ENCODE data around the gene FBXL7. TPM values are rescaled to one million over a fixed set of nuclear protein-coding genes. Genes with fewer than 3 reads are reported as not detected.

The FBXL7 gene
- total RNA-seq, 6 experiments from 2014 or later: 12.7 to 19.2 (median 16.8) TPM

- Mint-ChIP-seq H3K4me3 (no peak overlapping the region), H3K27me3 (ENCODE audit: insufficient read depth) (no peaks in the 10 kb centered on the region), H3K9me3 (no peaks in the 10 kb centered on the region), H3K4me1 (ENCODE audit: low read depth) (peaks cover 32% of the 10 kb centered on the region), H3K36me3 (ENCODE audit: low read depth) (no peaks in the 10 kb centered on the region), H3K27ac (no peak overlapping the region)
- DNase-seq: no peak
- no peak for TF ChIP-seq CTCF (IDR thresholded peaks at IDR 0.05)
Observed at GRCh38 chr5:15683332-15683731, 183.4 kb downstream of the FBXL7 start.

DNA sequence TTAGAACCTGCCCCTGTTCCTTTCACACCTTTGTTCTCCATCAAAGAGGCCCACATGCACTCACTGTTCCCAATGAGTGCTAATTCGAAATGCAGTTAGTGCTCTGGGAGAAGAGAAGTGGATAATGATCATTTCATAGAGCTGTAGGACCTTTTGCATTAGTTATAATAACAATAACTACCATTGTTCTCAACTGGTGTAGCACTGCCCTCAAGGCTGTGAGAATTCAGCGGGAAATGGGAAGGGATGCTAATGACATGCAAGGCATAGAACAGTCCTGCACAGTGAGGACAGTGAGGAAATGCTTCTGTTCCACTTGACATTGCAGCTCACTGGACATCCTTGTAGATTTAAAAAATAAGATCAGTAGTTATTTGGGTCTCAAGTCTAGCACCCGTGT lies 187.4 kb downstream of the FBXL7 start:
- H3K4me3 Mint-ChIP-seq: no peak overlapping the region
- H3K27me3 Mint-ChIP-seq (ENCODE audit: insufficient read depth): peaks cover 1% of the 10 kb centered on the region; the same call in 1 of the 2 replicates
- no peak for DNase-seq
- H3K36me3 Mint-ChIP-seq (ENCODE audit: low read depth): 0 out of 2 replicates have a peak, but pooled peaks cover 5% of the 10 kb centered on the region
- peaks cover 41% of the 10 kb centered on the region for H3K4me1 Mint-ChIP-seq (ENCODE audit: low read depth)
- H3K27ac Mint-ChIP-seq: no peak overlapping the region
- TF ChIP-seq CTCF (IDR thresholded peaks at IDR 0.05): no peak
- no peaks in the 10 kb centered on the region for H3K9me3 Mint-ChIP-seq

GRCh38 chr5:15689836-15690235 lies 189.9 kb downstream of the FBXL7 start:
- Mint-ChIP-seq H3K9me3 (no peaks in the 10 kb centered on the region), H3K27me3 (ENCODE audit: insufficient read depth) (peaks cover 3% of the 10 kb centered on the region; the same call in 1 of the 2 replicates), H3K27ac (no peak overlapping the region), H3K36me3 (ENCODE audit: low read depth) (0 out of 2 replicates have a peak, but pooled peaks cover 9% of the 10 kb centered on the region), H3K4me3 (no peak overlapping the region), H3K4me1 (ENCODE audit: low read depth) (peaks cover 50% of the 10 kb centered on the region)
- TF ChIP-seq CTCF (IDR thresholded peaks at IDR 0.05): no peak
- DNase-seq: no peak

DNA sequence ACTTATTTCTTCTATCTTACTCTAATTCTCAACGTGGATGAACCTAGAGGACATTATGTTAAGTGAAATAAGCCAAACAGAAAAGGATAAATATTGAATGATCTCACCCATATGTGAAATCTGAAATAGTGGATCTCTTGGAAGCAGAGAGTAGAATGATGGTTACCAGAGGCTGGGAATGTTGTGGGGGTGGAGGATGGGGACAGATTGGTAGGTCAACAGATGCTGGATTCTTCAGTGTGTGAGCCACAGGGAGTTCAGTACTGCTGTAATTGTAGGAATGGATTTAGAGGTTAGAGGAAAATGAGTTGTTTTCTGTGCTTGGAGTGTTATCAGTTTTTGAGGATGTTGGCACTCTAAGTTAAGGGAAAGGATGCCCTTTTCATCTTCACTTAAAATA lies 190.6 kb downstream of the FBXL7 start:
- Mint-ChIP-seq H3K4me1 (ENCODE audit: low read depth) (peaks cover 54% of the 10 kb centered on the region), H3K27me3 (ENCODE audit: insufficient read depth) (peaks cover 3% of the 10 kb centered on the region; the same call in 1 of the 2 replicates), H3K27ac (no peak overlapping the region), H3K9me3 (no peaks in the 10 kb centered on the region), H3K4me3 (no peak overlapping the region), H3K36me3 (ENCODE audit: low read depth) (0 out of 2 replicates have a peak, but pooled peaks cover 9% of the 10 kb centered on the region)
- no peak for DNase-seq
- no peak for TF ChIP-seq CTCF (IDR thresholded peaks at IDR 0.05)

DNA sequence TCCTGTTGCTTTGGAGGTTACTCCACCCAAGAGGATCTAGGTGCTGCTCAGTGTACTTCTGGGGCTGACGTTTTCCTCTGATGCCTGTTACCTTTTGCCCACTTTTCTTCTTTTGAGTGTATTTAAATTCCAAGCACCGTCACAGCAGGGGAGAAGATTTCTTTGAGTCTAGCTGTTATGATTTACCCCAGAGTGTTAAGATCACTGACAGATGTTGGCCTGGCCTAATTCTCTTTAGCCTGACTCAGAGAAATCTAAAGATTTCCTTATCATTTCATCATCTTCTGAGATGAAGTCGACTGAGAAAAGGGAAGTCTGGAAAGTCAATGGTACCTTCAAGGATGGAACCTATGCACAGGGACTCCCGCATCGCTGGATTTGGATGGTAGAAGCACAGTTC lies 191.5 kb downstream of the FBXL7 start:
- Mint-ChIP-seq H3K27me3 (ENCODE audit: insufficient read depth) (peaks cover 3% of the 10 kb centered on the region; the same call in 1 of the 2 replicates), H3K27ac (peak overlapping the region; percentile 48), H3K4me3 (no peak overlapping the region), H3K36me3 (ENCODE audit: low read depth) (0 out of 2 replicates have a peak, but pooled peaks cover 9% of the 10 kb centered on the region), H3K4me1 (ENCODE audit: low read depth) (peaks cover 60% of the 10 kb centered on the region), H3K9me3 (no peaks in the 10 kb centered on the region)
- no peak for TF ChIP-seq CTCF (IDR thresholded peaks at IDR 0.05)
- no peak for DNase-seq
